Activated CD8-positive, alpha-beta memory T cell treated with anti-CD3 and anti-CD28 coated beads, Interleukin-2, amount 50 U/mL, for 48 hours (primary cell): ENCODE measurements around the gene SCNN1G.
"Not testable (repeated sequence)": the region's sequence is repeated elsewhere in the genome, so short reads cannot be mapped to it uniquely, and the experiment has no call there.

ENCODE experiments used
- DNase-seq: peaks from one replicate; pipeline ENCODE4 v3.0.0-alpha.2; 2020

SCNN1G gene

DNA sequence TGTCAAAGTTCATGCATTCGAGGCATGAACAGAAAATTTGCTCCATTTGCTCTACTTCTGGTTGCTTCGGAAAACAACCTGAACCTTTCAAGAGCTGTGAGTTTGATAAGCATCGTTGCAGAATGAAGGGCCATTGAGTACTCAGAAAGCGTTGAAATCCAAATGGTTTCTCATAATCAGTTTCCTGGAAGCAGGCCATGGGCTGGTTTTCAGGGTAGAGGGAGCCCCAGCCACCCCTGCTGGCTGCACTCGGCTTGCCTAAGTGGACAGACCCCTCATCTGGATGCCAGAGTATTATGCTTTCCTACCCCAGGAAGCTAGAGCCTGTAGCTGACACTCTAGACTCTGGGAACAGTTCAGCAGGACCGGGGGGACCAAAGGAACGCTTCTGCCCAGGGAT, 24.4 kb downstream of the SCNN1G start:
- no peak for DNase-seq

DNA sequence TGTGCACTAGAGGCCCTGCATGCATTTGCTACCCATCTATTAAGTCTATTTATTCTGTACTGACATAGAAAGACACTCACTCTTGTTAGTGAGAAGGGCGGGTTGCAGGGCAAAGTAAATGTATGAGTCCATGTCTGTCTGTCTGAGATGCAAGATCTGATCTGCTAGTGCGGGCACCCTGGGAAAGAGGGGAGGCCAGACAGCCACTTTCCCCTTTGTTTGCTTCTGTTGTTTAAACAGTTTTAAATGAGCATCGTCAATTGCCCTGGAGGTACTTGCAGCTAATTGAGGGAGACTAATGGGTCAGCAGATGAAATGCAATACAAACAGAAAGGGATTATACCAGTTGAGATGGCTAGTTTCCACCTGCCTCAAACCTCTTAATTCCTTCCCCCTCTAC, 24.9 kb downstream of the SCNN1G start:
- no peak for DNase-seq

DNA sequence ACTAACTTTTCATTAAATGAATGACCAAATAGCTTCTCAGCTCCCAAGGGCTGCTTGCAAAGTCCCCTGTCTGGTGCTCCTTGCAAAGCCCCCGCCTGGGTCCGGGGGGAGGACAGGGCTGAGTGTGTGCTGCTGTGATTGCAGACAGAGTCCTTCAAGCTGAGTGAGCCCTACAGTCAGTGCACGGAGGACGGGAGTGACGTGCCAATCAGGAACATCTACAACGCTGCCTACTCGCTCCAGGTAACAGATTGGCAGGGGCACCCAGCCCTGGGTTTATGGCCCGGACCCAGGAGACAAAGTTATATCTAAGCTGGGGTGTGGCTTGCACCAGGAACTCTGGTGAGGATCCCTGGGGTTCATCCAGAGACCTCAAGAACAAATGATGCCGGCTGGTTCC, 27.1 kb downstream of the SCNN1G start:
- no peak for DNase-seq

DNA sequence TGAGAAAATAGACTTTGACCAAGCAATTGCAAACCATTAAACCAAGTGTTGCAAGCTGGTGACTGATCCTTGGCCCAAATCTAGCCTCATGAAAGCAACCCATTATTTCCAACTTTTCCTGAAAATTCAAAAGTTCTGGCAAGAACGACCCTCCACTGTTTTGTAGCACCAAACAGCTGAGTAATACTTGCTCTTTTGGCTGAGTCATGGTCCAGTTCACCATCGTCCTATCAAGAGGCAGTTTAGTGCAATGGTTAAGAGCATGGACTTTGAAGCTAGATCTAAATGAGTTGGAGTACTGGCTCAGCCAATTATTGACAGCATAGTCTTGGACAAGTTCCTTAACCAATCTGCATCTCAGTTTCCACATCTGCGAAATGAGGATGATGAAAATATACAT, 31.3 kb downstream of the SCNN1G start:
- no peak for DNase-seq

DNA sequence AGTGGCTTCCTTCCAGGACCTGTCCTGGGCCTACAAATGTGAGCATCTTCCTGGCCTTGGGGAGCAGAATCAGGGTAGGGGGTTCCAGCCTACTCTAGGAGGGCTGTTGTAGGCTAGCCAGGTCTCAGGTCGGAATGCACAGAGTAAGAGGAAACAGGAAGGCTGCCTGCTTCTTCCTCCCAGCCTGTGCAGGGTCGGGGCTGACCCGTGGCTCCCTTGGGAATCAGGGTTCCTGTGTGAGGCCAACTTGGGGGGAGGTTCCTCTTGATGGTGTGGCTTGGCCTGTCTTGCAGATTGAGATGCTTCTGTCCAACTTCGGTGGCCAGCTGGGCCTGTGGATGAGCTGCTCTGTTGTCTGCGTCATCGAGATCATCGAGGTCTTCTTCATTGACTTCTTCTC, 32.3 kb downstream of the SCNN1G start:
- DNase-seq = no peak

GRCh38 chr16:23215435-23215834, 32.9 kb downstream of the SCNN1G start:
- no peak for DNase-seq

DNA sequence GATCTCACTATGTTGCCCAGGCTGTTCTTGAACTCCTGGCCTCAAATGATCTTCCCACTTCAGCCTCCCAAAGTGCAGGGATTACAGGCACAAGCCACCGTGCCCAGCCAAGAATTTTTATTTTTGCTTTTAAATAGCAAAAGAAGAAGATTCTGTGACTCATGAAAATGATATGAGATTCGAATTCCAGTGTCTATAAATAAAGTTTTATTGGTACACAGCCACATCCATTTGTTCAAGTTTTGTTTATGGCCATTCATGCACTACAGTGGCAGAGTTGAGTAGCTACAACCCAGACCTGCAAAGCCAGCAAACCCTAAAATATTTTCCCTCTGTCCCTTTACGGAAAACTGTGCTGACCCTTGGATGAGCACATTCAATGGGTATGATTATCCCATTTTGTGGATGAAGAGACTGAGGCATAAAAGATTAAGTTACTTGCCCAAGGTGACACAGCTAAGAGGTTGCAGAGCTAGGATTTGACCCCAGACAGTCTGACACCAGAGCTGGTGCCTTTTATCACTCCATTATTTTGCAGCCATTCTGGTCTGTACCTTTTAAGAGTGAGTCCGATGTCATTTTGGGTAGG, 34.2 kb downstream of the SCNN1G start:
- DNase-seq = no peak

- no peak for DNase-seq
These were observed 35.1 kb downstream of the SCNN1G start for GRCh38 chr16:23217646-23218045.

DNA sequence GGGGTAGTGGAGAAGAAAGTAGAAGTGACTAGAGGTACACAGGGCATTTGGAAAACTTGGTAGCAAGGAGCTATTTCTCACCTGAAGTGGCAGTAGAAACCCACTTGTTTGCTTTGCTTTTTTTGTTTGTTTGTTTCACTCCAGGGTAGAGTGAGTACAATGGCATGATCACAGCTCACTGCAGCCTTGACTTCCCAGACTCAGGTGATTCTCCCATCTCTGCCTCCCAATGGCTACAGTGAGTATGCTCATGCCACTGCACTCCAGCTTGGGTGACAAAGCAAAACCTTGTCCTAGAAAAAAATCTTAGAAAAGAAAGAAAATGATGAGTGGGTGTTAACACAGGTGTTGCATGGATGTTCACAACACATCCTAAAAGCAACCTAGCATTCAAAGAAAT, 40.4 kb downstream of the SCNN1G start:
- DNase-seq = no peak

GRCh38 chr16:23223368-23223767, 40.8 kb downstream of the SCNN1G start:
- no peak for DNase-seq

DNA sequence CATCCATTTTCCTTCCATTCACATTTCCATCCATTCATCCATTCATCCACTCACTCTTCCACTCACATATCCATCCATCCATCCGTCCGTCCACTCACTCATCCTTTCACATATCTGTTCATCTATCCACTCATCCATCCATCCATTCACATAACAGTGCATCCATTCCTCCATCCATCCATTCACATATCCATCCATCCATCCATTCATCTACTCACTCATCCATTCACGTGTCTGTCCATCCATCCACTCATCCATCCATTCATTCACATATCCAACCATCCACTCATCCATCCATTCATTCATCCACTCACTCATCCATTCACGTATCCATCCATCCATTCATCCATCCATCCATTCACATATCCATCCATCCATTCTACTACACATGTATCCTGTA, 42.6 kb downstream of the SCNN1G start:
- DNase-seq = no peak

DNA sequence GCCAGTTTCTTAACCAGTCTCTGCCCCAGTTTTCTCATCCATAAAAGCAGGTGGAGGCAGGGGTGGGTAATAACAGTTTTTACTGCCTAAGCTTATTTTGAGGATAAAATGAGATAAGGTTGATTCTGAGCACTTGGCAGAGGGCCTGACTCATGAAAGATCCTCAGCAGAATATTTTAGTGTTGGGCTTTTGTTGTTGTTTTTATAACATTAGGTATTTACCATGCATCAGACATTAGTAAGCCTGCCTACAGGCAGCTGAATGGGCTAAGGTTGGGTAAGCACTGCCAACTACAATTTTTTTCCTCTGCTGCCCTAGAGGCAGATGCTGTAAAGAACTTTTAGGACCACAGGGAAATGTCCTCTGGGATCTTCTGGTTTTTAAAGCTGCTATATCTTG, 43.1 kb downstream of the SCNN1G start:
- no peak for DNase-seq

DNA sequence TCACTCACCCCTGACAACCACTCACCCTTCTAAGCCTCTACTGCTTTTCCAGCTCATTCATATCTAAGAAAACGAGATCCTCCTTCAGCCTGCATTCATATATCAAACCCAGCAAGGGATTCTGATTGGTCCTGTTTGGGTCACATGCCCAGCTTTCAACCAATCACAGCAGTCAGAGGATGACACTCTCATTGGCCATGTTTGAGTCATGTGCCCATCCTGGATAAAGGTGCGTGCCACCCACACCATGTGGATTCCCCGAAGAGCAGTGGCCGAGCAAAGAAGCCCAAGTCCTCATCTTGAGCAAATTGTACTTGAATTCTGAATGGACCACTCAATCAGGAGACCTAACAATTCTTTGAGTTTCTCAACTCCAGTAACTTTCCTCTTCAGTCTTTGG, 45.0 kb downstream of the SCNN1G start:
- no peak for DNase-seq

DNA sequence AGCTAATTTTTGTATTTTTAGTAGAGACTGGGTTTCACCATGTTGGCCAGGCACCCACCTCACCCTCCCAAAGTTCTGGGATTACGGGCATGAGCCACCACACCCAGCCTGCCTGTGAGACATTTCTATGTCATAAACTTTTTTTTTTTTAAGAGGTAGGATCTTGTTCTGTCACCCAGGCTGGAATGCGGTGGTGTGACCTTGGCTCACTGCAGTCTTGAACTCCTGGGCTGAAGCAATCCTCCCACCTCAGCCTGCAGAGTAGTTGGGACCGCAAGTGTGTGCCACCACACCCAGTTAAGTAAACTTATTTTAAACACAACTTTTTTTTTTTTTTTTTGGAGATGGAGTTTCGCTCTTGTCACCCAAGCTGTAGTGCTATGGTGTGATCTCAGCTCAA, 47.2 kb downstream of the SCNN1G start:
- no peak for DNase-seq

DNA sequence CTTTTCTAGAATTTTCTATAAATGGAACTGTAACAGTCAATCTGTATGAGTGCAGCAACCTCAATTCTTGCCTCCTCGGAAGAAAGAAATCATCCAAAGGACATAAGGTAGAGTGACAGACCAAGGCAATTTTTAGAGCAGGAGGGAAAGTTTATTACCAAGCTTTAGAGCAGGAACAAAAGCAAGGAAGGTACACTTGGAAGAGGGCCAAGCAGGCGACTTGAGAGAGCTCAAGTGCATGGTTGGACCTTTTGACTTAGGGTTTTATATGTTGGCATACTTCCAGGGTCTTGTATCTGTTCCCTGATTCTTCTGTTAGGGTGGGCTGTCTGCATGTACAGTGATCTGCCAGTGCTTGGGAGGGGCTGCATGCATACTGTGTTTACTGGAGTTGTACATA, 50.3 kb downstream of the SCNN1G start:
- no peak for DNase-seq

- no peak for DNase-seq
These were observed 52.6 kb downstream of the SCNN1G start for GRCh38 chr16:23235176-23235575.

GRCh38 chr16:23236983-23237382, 54.4 kb downstream of the SCNN1G start:
- DNase-seq = no peak

- no peak for DNase-seq
These were observed 58.4 kb downstream of the SCNN1G start for GRCh38 chr16:23240994-23241393.

DNA sequence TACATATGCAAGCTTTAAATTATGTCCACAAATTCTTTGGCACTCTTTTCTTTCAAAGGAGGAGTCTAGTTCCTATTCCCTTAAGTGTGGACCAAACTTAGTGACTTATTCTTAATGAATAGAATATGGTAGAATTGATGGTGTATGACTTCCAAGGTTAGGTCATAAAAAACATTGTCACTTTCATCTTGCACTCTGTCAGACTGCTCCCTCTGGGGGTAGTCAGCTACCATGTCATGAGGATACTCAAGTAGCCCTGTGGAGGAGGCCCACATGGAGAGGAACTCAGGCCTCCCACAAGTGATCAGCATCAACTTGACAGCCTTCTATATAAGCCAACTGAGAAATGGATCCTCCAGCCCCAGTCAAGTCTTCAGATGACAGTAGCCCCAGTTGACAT, 61.6 kb downstream of the SCNN1G start:
- DNase-seq = no peak

GRCh38 chr16:23245268-23245667, 62.7 kb downstream of the SCNN1G start:
- no peak for DNase-seq

GRCh38 chr16:23248261-23249194, 66.0 kb downstream of the SCNN1G start:
- DNase-seq = no peak

- no peak for DNase-seq
These were observed 67.3 kb downstream of the SCNN1G start for GRCh38 chr16:23249830-23250229.

DNA sequence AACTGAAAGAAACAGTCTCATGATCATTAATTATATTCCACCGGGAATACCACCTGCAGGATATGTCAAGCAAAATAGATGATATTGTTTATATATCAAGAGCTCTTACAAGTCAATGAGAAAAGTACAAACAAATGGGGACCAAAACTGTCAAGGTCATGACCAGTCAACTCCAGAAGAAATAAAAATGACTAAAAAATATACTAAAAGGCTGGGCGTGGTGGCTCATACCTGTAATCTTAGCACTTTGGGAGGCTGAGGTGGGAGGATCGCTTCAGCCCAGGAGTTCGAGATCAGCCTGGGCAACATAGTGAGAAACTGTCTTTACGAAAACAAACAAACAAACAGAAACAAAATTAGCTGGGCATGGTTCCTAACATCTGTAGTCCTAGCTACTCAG, 69.8 kb downstream of the SCNN1G start:
- no peak for DNase-seq

GRCh38 chr16:23253650-23254049, 71.1 kb downstream of the SCNN1G start:
- not testable (repeated sequence) for DNase-seq

DNA sequence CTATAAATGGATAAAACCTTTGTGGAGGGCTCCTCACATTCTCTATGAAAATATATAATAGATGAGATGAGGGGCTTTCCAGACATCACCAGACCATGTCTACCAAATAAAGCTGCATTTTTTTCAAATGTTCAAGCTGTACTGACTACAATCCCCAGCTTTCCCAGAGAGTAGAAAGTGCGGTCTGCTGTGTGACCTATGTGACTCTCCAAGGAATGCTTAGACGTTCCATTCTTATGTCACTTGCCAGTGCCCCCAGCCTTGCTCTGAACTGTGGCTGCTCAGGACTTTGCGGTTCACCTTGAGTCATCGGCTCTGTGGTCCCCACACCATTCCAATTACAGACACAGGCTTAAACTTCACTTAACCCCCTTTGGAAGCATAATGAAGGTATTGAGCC, 71.8 kb downstream of the SCNN1G start:
- no peak for DNase-seq
